AG09309 (cell line): Measurements from ENCODE around the gene MEGF10.

Experiments
- DNase-seq: peaks from one replicate; pipeline ENCODE4 v3.0.0-alpha.2; 2010; ENCODE audit warnings: low read depth
- H3K4me3 ChIP-seq: 2 replicates; pipeline ENCODE4 v1.5.1; 2011; ENCODE audit warnings: mild to moderate bottlenecking, low read depth, low read length, moderate library complexity; ENCODE audit not compliant: control insufficient read depth
- CTCF ChIP-seq: IDR thresholded peaks from 2 replicates; pipeline ENCODE4 v1.5.1; 2011; ENCODE audit warnings: mild to moderate bottlenecking, low read depth, low read length, inconsistent platforms; ENCODE audit not compliant: insufficient read depth, control insufficient read depth; ENCODE audit errors: missing control alignments

Gene MEGF10

GRCh38 chr5:127404190-127404589, 113.6 kb downstream of the MEGF10 start:
- no peak for DNase-seq
- TF ChIP-seq CTCF, result no peak
- H3K4me3 ChIP-seq, result no peak overlapping the region

- DNase-seq, result no peak
Observed at GRCh38 chr5:127406326-127407121, 115.9 kb downstream of the MEGF10 start.

GRCh38 chr5:127409246-127409917, 118.8 kb downstream of the MEGF10 start:
- TF ChIP-seq CTCF, result no peak
- DNase-seq, result no peak
- no peak overlapping the region for H3K4me3 ChIP-seq

More at GRCh38 chr5:127406326-127407121, 115.9 kb downstream of the MEGF10 start:
- no peak overlapping the region for H3K4me3 ChIP-seq
- no peak for TF ChIP-seq CTCF

- no peak for TF ChIP-seq CTCF
- no peak for DNase-seq
- H3K4me3 ChIP-seq, result no peak overlapping the region
Observed at GRCh38 chr5:127409921-127410675, 119.5 kb downstream of the MEGF10 start.

GRCh38 chr5:127410959-127411358, 120.4 kb downstream of the MEGF10 start:
- DNase-seq, result no peak
- TF ChIP-seq CTCF, result no peak
- H3K4me3 ChIP-seq, result no peak overlapping the region

- DNase-seq, result no peak
- no peak for TF ChIP-seq CTCF
- H3K4me3 ChIP-seq, result no peak overlapping the region
Observed at GRCh38 chr5:127411381-127411780, 120.8 kb downstream of the MEGF10 start.
